ENCODE measurements around the gene COL23A1. TPM values are rescaled to one million over a fixed set of nuclear protein-coding genes. Genes with fewer than 3 reads are reported as not detected.
"Not testable (repeated sequence)": the region's sequence is repeated elsewhere in the genome, so short reads cannot be mapped to it uniquely, and the experiment has no call there.

The COL23A1 gene
- total RNA-seq, 1 donor from 2014 or later = 0.13 TPM

- DNase-seq (ENCODE audit: low read depth in 2 of 2) = no peak
Observed at GRCh38 chr5:178509491-178510057, 80.6 kb downstream of the COL23A1 start.

- DNase-seq (ENCODE audit: low read depth in 2 of 2) = no peak
Observed at GRCh38 chr5:178507151-178507932, 82.9 kb downstream of the COL23A1 start.

GRCh38 chr5:178505639-178506407 lies 84.4 kb downstream of the COL23A1 start:
- DNase-seq (ENCODE audit: low read depth in 2 of 2) = no peak

- no peak for DNase-seq (ENCODE audit: low read depth in 2 of 2)
Observed at GRCh38 chr5:178504340-178504960, 85.7 kb downstream of the COL23A1 start.

GRCh38 chr5:178502401-178503100 lies 87.6 kb downstream of the COL23A1 start:
- DNase-seq (ENCODE audit: low read depth in 2 of 2) = no peak

GRCh38 chr5:178499352-178499751 lies 90.8 kb downstream of the COL23A1 start:
- no peak for DNase-seq (ENCODE audit: low read depth in 2 of 2)

- peak; percentile 4 to 63 for DNase-seq (ENCODE audit: low read depth in 2 of 2)
Observed at GRCh38 chr5:178496642-178497041, 93.6 kb downstream of the COL23A1 start.

- no peak for DNase-seq (ENCODE audit: low read depth in 2 of 2)
Observed at GRCh38 chr5:178496214-178496613, 94.0 kb downstream of the COL23A1 start.

- DNase-seq (ENCODE audit: low read depth in 2 of 2) = no peak
Observed at GRCh38 chr5:178495706-178496105, 94.5 kb downstream of the COL23A1 start.

GRCh38 chr5:178492278-178492677 lies 97.9 kb downstream of the COL23A1 start:
- DNase-seq (ENCODE audit: low read depth in 2 of 2) = no peak

- DNase-seq (ENCODE audit: low read depth in 2 of 2) = no peak
Observed at GRCh38 chr5:178490935-178491652, 99.1 kb downstream of the COL23A1 start.

GRCh38 chr5:178489271-178489976 lies 100.8 kb downstream of the COL23A1 start:
- DNase-seq (ENCODE audit: low read depth in 2 of 2) = no peak

- DNase-seq (ENCODE audit: low read depth in 2 of 2) = no peak
Observed at GRCh38 chr5:178488696-178489095, 101.5 kb downstream of the COL23A1 start.

- DNase-seq (ENCODE audit: low read depth in 2 of 2) = no peak
Observed at GRCh38 chr5:178487911-178488600, 102.1 kb downstream of the COL23A1 start.

- DNase-seq (ENCODE audit: low read depth in 2 of 2) = not testable (repeated sequence)
Observed at GRCh38 chr5:178486878-178487512, 103.2 kb downstream of the COL23A1 start.

GRCh38 chr5:178486239-178486641 lies 104.0 kb downstream of the COL23A1 start:
- no peak for DNase-seq (ENCODE audit: low read depth in 2 of 2)

- no peak for DNase-seq (ENCODE audit: low read depth in 2 of 2)
Observed at GRCh38 chr5:178483620-178484019, 106.6 kb downstream of the COL23A1 start.

GRCh38 chr5:178479261-178479660 lies 110.9 kb downstream of the COL23A1 start:
- DNase-seq (ENCODE audit: low read depth in 2 of 2) = no peak

GRCh38 chr5:178478370-178478769 lies 111.8 kb downstream of the COL23A1 start:
- DNase-seq (ENCODE audit: low read depth in 2 of 2) = no peak

Data from dermis microvascular lymphatic vessel endothelial cell (primary cell).